Stomach (tissue), 9 donors: ENCODE data around the gene C1orf74. TPM values are rescaled to one million over a fixed set of nuclear protein-coding genes. Genes with fewer than 3 reads are reported as not detected.

Experiments
- DNase-seq, 2 donors: peaks; one replicate each; pipeline versions ENCODE4 v3.0.0 to v3.0.0-alpha.2; 2013 to 2019
- H3K27ac ChIP-seq, 5 donors: fragments of 200-600 bp in 4 of 5; sonication (generic) in 4 of 5; one replicate each; pipeline ENCODE4 v1.5.1; 2013 to 2019; ENCODE audit warnings: mild to moderate bottlenecking in 1 of 5, moderate library complexity in 1 of 5
- H3K27me3 ChIP-seq, 3 donors: fragments of 200-600 bp; sonication (generic); one replicate each; pipeline ENCODE4 v1.5.1; 2017 to 2019; ENCODE audit warnings: mixed run types in 1 of 3
- H3K36me3 ChIP-seq, 4 donors: fragments of 200-600 bp; sonication (generic); 1 replicate in 3 of 4; 2 replicates in 1 of 4; pipeline ENCODE4 v1.5.1; 2016 to 2019
- H3K4me1 ChIP-seq, 4 donors: fragments of 200-600 bp; sonication (generic); one replicate each; pipeline ENCODE4 v1.5.1; 2016 to 2019
- H3K4me3 ChIP-seq, 4 donors: fragments of 200-600 bp; sonication (generic) in 3 of 4; one replicate each; pipeline ENCODE4 v1.5.1; 2016 to 2019; ENCODE audit warnings: mild to moderate bottlenecking in 1 of 4
- H3K9me3 ChIP-seq, 4 donors: fragments of 200-600 bp; sonication (generic); one replicate each; pipeline ENCODE4 v1.5.1; 2016 to 2019
- CTCF ChIP-seq, 7 experiments: fragments of 450-650 bp in 4 of 7; fragments of 200-600 bp in 3 of 7; sonication (generic) in 3 of 7; IDR thresholded peaks; one replicate each; pipeline ENCODE4 v1.5.1; 2016 to 2019; ENCODE audit warnings: antibody characterized with exemption in 7 of 7, control low read depth in 2 of 7, mild to moderate bottlenecking in 1 of 7
- EP300 ChIP-seq: sonication (generic); formaldehyde crosslinking; IDR thresholded peaks from one replicate; pipeline ENCODE4 v1.6.1; 2017; ENCODE audit warnings: antibody characterized with exemption
- POLR2A ChIP-seq, 4 donors: fragments of 450-650 bp; IDR thresholded peaks; one replicate each; pipeline ENCODE4 v1.6.1; 2016; ENCODE audit warnings: antibody characterized with exemption in 4 of 4, control low read depth in 2 of 4, mild to moderate bottlenecking in 1 of 4, moderate library complexity in 1 of 4
- POLR2AphosphoS5 ChIP-seq, 3 donors: sonication (generic); formaldehyde crosslinking; IDR thresholded peaks; one replicate each; pipeline ENCODE4 v1.6.1; 2016; ENCODE audit warnings: antibody characterized with exemption in 3 of 3
- WGBS, 5 donors: extraction: QIAGEN DNeasy Blood & Tissue Kit in 3 of 5; methylation state at CpG; one replicate each; pipeline versions ENCODE4 v1.1.5 to v1.1.7; 2013 to 2018; 5-methylcytosine and 5-hydroxymethylcytosine counted together
- intact Hi-C: fragments of 100-400 bp; cut with DNase I; formaldehyde crosslinking; loops from one replicate; pipeline ENCODE4 v1.15.1; 2023; ENCODE audit warnings: low total_unique reads
- polyA plus RNA-seq, 3 donors: library from polyadenylated mRNA; stranded (reverse); fragments of 200-250 nt; gene quantifications; one replicate each; pipeline ENCODE4 v1.2.3, GENCODE V29; 2013
- total RNA-seq, 5 donors: library from RNA; depleted of rRNA; stranded (reverse); fragments of >200 nt; gene quantifications; one replicate each; pipeline versions ENCODE4 v1.1.0 to v1.2.3, GENCODE V29; 2014 to 2016
- donor health status: healthy with polysubstance abuse.
- donor health status: Bipolar disorder and iron deficiency.
- donor health status: healthy.

Gene C1orf74
- total and polyA plus RNA-seq, 8 donors: 0.72 to 3.6 (median 1.5) TPM; not detected in 1

GRCh38 chr1:209736490-209737117, 47.8 kb downstream of the C1orf74 start:
- Histone ChIP-seq H3K36me3 (no peaks in the 10 kb centered on the region), H3K27me3 (no peaks in the 10 kb centered on the region), H3K27ac (no peak overlapping the region), H3K9me3 (no peaks in the 10 kb centered on the region), H3K4me1 (peaks cover 0 to 1% (median 0%) of the 10 kb centered on the region in 4 donors), H3K4me3 (no peak overlapping the region)
- no peak for DNase-seq
- 63 to 80% (median 66%) methylated on average over 3 of the region's 3 CpGs for WGBS, 5 donors
- no peak for TF ChIP-seq EP300
- TF ChIP-seq POLR2A (IDR thresholded peaks at IDR 0.05): no peak
- TF ChIP-seq CTCF (IDR thresholded peaks at IDR 0.05): no peak
- no peak for TF ChIP-seq POLR2AphosphoS5 (IDR thresholded peaks at IDR 0.05)
- intact Hi-C loops: no loop called here

GRCh38 chr1:209733409-209734192, 50.8 kb downstream of the C1orf74 start:
- H3K36me3 ChIP-seq: no peaks in the 10 kb centered on the region

GRCh38 chr1:209732725-209733124, 51.6 kb downstream of the C1orf74 start:
- TF ChIP-seq POLR2A (IDR thresholded peaks at IDR 0.05): no peak
- no peak for TF ChIP-seq CTCF (IDR thresholded peaks at IDR 0.05)
- no peak for TF ChIP-seq EP300
- TF ChIP-seq POLR2AphosphoS5 (IDR thresholded peaks at IDR 0.05): no peak
- no peak for DNase-seq
- no peaks in the 10 kb centered on the region for H3K27me3 ChIP-seq
- intact Hi-C loops: no loop called here
- no peaks in the 10 kb centered on the region for H3K36me3 ChIP-seq
- H3K27ac ChIP-seq: no peak overlapping the region
- no peaks in the 10 kb centered on the region for H3K9me3 ChIP-seq
- WGBS, 5 donors: 46 to 88% (median 71%) methylated on average over 1 of the region's 1 CpG
- no peak overlapping the region for H3K4me3 ChIP-seq
- H3K4me1 ChIP-seq: no peaks in the 10 kb centered on the region

More at GRCh38 chr1:209733409-209734192, 50.8 kb downstream of the C1orf74 start:
- H3K4me3 ChIP-seq: no peak overlapping the region
- no peaks in the 10 kb centered on the region for H3K9me3 ChIP-seq
- no peak for DNase-seq
- intact Hi-C loops: no loop called here
- 80 to 96% (median 85%) methylated on average over 3 of the region's 3 CpGs for WGBS, 5 donors
- no peak overlapping the region for H3K27ac ChIP-seq
- H3K27me3 ChIP-seq: no peaks in the 10 kb centered on the region
- TF ChIP-seq EP300: no peak
- no peak for TF ChIP-seq CTCF (IDR thresholded peaks at IDR 0.05)
- TF ChIP-seq POLR2AphosphoS5 (IDR thresholded peaks at IDR 0.05): no peak
- no peak for TF ChIP-seq POLR2A (IDR thresholded peaks at IDR 0.05)
- H3K4me1 ChIP-seq: no peaks in the 10 kb centered on the region

- Histone ChIP-seq H3K27ac (no peak overlapping the region), H3K4me3 (no peak overlapping the region), H3K9me3 (no peaks in the 10 kb centered on the region), H3K4me1 (no peaks in the 10 kb centered on the region), H3K36me3 (no peaks in the 10 kb centered on the region), H3K27me3 (no peaks in the 10 kb centered on the region)
- intact Hi-C loops: no loop called here
- 45 to 77% (median 65%) methylated on average over 1 of the region's 1 CpG for WGBS, 5 donors
- no peak for DNase-seq
- no peak for TF ChIP-seq POLR2AphosphoS5 (IDR thresholded peaks at IDR 0.05)
- no peak for TF ChIP-seq POLR2A (IDR thresholded peaks at IDR 0.05)
- no peak for TF ChIP-seq CTCF (IDR thresholded peaks at IDR 0.05)
- no peak for TF ChIP-seq EP300
These were observed 54.9 kb downstream of the C1orf74 start for GRCh38 chr1:209729436-209729835.

Other genes with a start within 250 kb of the C1orf74 start
- gene CAMK1G, start 200.8 kb downstream of the C1orf74 start, total RNA-seq: 1 to 10 TPM in 1 of 5 donors, not detected in 4; 1.5 TPM
- under 1 TPM in 1 of 3 donors, not detected in 2; 0.03 TPM for gene CAMK1G, start 200.8 kb downstream of the C1orf74 start, polyA plus RNA-seq
- 100 to 1,000 TPM in 1 of 5 donors, 10 to 100 TPM in 4; 14.0 to 105 (median 63.4) TPM for gene LAMB3, start 132.1 kb downstream of the C1orf74 start, total RNA-seq
- 10 to 100 TPM; 12.8 to 46.8 (median 29.9) TPM for gene LAMB3, start 132.1 kb downstream of the C1orf74 start, polyA plus RNA-seq
- gene G0S2, start 109.1 kb downstream of the C1orf74 start, total RNA-seq: 10 to 100 TPM in 4 of 5 donors, not detected in 1; 11.0 to 75.2 (median 45.0) TPM
- 100 to 1,000 TPM in 1 of 3 donors, 10 to 100 TPM in 2; 48.7 to 227 (median 65.5) TPM for gene G0S2, start 109.1 kb downstream of the C1orf74 start, polyA plus RNA-seq
- gene HSD11B1, start 79.7 kb downstream of the C1orf74 start, total RNA-seq: 1 to 10 TPM in 3 of 5 donors, not detected in 2; 2.0 to 2.9 (median 2.3) TPM
- 10 to 100 TPM in 1 of 3 donors, 1 to 10 TPM in 2; 1.5 to 14.0 (median 4.7) TPM for gene HSD11B1, start 79.7 kb downstream of the C1orf74 start, polyA plus RNA-seq
- gene TRAF3IP3, start 28.5 kb downstream of the C1orf74 start, total RNA-seq: 1 to 10 TPM in 4 of 5 donors, not detected in 1; 2.2 to 9.6 (median 3.4) TPM
- 1 to 10 TPM; 2.2 to 6.7 (median 2.6) TPM for gene TRAF3IP3, start 28.5 kb downstream of the C1orf74 start, polyA plus RNA-seq
- 10 to 100 TPM; 11.6 to 64.8 (median 33.5) TPM for gene IRF6, start 21.6 kb upstream of the C1orf74 start, total RNA-seq
- gene IRF6, start 21.6 kb upstream of the C1orf74 start, polyA plus RNA-seq: 10 to 100 TPM; 19.5 to 27.8 (median 25.2) TPM
- gene UTP25, start 43.4 kb upstream of the C1orf74 start, total RNA-seq: 10 to 100 TPM in 1 of 5 donors, 1 to 10 TPM in 4; 1.4 to 10.6 (median 3.1) TPM
- gene UTP25, start 43.4 kb upstream of the C1orf74 start, polyA plus RNA-seq: 1 to 10 TPM; 1.1 to 2.1 (median 1.9) TPM
- 1 to 10 TPM in 1 of 5 donors, under 1 TPM in 1, not detected in 3; 0.14 to 1.1 TPM for gene SYT14, start 153.7 kb upstream of the C1orf74 start, total RNA-seq
- under 1 TPM in 2 of 3 donors, not detected in 1; 0.03 to 0.06 TPM for gene SYT14, start 153.7 kb upstream of the C1orf74 start, polyA plus RNA-seq